ENCODE data around the gene TEPSIN. TPM values are rescaled to one million over a fixed set of nuclear protein-coding genes. Genes with fewer than 3 reads are reported as not detected.

TEPSIN gene
- total RNA-seq, 4 donors from 2014 or later: 38.0 to 156 (median 79.4) TPM

GRCh38 chr17:81195941-81196495 lies 42.8 kb downstream of the TEPSIN start:
- no peak overlapping the region for H3K27ac ChIP-seq
- TF ChIP-seq POLR2A (IDR thresholded peaks at IDR 0.05): no peak
- TF ChIP-seq, protein P1, sequence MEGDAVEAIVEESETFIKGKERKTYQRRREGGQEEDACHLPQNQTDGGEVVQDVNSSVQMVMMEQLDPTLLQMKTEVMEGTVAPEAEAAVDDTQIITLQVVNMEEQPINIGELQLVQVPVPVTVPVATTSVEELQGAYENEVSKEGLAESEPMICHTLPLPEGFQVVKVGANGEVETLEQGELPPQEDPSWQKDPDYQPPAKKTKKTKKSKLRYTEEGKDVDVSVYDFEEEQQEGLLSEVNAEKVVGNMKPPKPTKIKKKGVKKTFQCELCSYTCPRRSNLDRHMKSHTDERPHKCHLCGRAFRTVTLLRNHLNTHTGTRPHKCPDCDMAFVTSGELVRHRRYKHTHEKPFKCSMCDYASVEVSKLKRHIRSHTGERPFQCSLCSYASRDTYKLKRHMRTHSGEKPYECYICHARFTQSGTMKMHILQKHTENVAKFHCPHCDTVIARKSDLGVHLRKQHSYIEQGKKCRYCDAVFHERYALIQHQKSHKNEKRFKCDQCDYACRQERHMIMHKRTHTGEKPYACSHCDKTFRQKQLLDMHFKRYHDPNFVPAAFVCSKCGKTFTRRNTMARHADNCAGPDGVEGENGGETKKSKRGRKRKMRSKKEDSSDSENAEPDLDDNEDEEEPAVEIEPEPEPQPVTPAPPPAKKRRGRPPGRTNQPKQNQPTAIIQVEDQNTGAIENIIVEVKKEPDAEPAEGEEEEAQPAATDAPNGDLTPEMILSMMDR (IDR thresholded peaks at IDR 0.05): no peak
- no peaks in the 10 kb centered on the region for H3K27me3 ChIP-seq
- H3K9me3 ChIP-seq: no peaks in the 10 kb centered on the region
- DNase-seq: no peak
- H3K4me1 ChIP-seq: no peaks in the 10 kb centered on the region
- H3K36me3 ChIP-seq: no peaks in the 10 kb centered on the region
- H3K4me3 ChIP-seq: no peak overlapping the region

- H3K27me3 ChIP-seq: no peaks in the 10 kb centered on the region
- H3K27ac ChIP-seq: no peak overlapping the region
- no peak overlapping the region for H3K4me3 ChIP-seq
- H3K4me1 ChIP-seq: no peaks in the 10 kb centered on the region
- no peaks in the 10 kb centered on the region for H3K36me3 ChIP-seq
- no peak for DNase-seq
- TF ChIP-seq, protein P1 (IDR thresholded peaks at IDR 0.05): no peak
- TF ChIP-seq POLR2A (IDR thresholded peaks at IDR 0.05): no peak
- H3K9me3 ChIP-seq: no peaks in the 10 kb centered on the region
Observed at GRCh38 chr17:81194941-81195901, 43.6 kb downstream of the TEPSIN start.

GRCh38 chr17:81194225-81194760 lies 44.6 kb downstream of the TEPSIN start:
- TF ChIP-seq POLR2A (IDR thresholded peaks at IDR 0.05): no peak
- TF ChIP-seq, protein P1 (IDR thresholded peaks at IDR 0.05): no peak
- H3K36me3 ChIP-seq: no peaks in the 10 kb centered on the region
- no peak overlapping the region for H3K27ac ChIP-seq
- no peak for DNase-seq
- no peak overlapping the region for H3K4me3 ChIP-seq
- H3K27me3 ChIP-seq: no peaks in the 10 kb centered on the region
- no peaks in the 10 kb centered on the region for H3K4me1 ChIP-seq
- no peaks in the 10 kb centered on the region for H3K9me3 ChIP-seq

GRCh38 chr17:81193470-81194224 lies 45.2 kb downstream of the TEPSIN start:
- Histone ChIP-seq H3K27me3 (no peaks in the 10 kb centered on the region), H3K4me3 (no peak overlapping the region), H3K27ac (no peak overlapping the region), H3K9me3 (no peaks in the 10 kb centered on the region), H3K4me1 (no peaks in the 10 kb centered on the region), H3K36me3 (no peaks in the 10 kb centered on the region)
- DNase-seq: no peak
- no peak for TF ChIP-seq POLR2A (IDR thresholded peaks at IDR 0.05)
- TF ChIP-seq, protein P1 (IDR thresholded peaks at IDR 0.05): no peak

- DNase-seq: no peak
- H3K4me1 ChIP-seq: no peaks in the 10 kb centered on the region
- no peak overlapping the region for H3K4me3 ChIP-seq
- TF ChIP-seq, protein P1 (IDR thresholded peaks at IDR 0.05): no peak
- no peak for TF ChIP-seq POLR2A (IDR thresholded peaks at IDR 0.05)
- no peak overlapping the region for H3K27ac ChIP-seq
- no peaks in the 10 kb centered on the region for H3K9me3 ChIP-seq
- no peaks in the 10 kb centered on the region for H3K27me3 ChIP-seq
- H3K36me3 ChIP-seq: no peaks in the 10 kb centered on the region
Observed at GRCh38 chr17:81193051-81193410, 45.8 kb downstream of the TEPSIN start.

Data from Peyer's patch (tissue), 4 donors.